Measurements from ENCODE around the gene ERFL.

ERFL gene

GRCh38 chr19:41926028-41926762 lies 2.1 kb downstream of the ERFL start:
- H3K9me3 ChIP-seq (ENCODE audit: insufficient read depth, low read length, severe bottlenecking): no peaks in the 10 kb centered on the region
- peaks cover 6% of the 10 kb centered on the region for H3K79me2 ChIP-seq (ENCODE audit: insufficient read depth, low read length)
- H3K27ac ChIP-seq (ENCODE audit: low read length): no peak overlapping the region
- no peak overlapping the region for H3K4me3 ChIP-seq (ENCODE audit: low read depth in 1 of 2, low read length in 2 of 2)
- no peak overlapping the region for H3K9ac ChIP-seq (ENCODE audit: low read depth, low read length)
- no peak overlapping the region for H2AFZ ChIP-seq (ENCODE audit: low read depth, low read length)
- H3K27me3 ChIP-seq (ENCODE audit: insufficient read depth, low read length, poor library complexity): no peaks in the 10 kb centered on the region
- peaks cover 5% of the 10 kb centered on the region; the same call in 1 of the 2 replicates for H3K36me3 ChIP-seq (ENCODE audit: insufficient read depth, low read length)
- H4K20me1 ChIP-seq (ENCODE audit: insufficient read depth, low read length): peaks cover 9% of the 10 kb centered on the region; the same call in 1 of the 2 replicates
- H3K4me1 ChIP-seq (ENCODE audit: insufficient read depth, low read length): peaks cover 32% of the 10 kb centered on the region
- TF ChIP-seq, protein P1, sequence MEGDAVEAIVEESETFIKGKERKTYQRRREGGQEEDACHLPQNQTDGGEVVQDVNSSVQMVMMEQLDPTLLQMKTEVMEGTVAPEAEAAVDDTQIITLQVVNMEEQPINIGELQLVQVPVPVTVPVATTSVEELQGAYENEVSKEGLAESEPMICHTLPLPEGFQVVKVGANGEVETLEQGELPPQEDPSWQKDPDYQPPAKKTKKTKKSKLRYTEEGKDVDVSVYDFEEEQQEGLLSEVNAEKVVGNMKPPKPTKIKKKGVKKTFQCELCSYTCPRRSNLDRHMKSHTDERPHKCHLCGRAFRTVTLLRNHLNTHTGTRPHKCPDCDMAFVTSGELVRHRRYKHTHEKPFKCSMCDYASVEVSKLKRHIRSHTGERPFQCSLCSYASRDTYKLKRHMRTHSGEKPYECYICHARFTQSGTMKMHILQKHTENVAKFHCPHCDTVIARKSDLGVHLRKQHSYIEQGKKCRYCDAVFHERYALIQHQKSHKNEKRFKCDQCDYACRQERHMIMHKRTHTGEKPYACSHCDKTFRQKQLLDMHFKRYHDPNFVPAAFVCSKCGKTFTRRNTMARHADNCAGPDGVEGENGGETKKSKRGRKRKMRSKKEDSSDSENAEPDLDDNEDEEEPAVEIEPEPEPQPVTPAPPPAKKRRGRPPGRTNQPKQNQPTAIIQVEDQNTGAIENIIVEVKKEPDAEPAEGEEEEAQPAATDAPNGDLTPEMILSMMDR (IDR thresholded peaks at IDR 0.05; ENCODE audit: borderline replicate concordance, extremely low read depth, low read length, poor library complexity, severe bottlenecking): no peak
- no peak for TF ChIP-seq EZH2 (IDR thresholded peaks at IDR 0.05; ENCODE audit: borderline replicate concordance, low read depth, low read length, severe bottlenecking)
- no peak overlapping the region for H3K4me2 ChIP-seq (ENCODE audit: insufficient read depth, low read length)
- DNase-seq (no peak), ATAC-seq (ENCODE audit: insufficient read depth, low read depth) (no peak)

DNA sequence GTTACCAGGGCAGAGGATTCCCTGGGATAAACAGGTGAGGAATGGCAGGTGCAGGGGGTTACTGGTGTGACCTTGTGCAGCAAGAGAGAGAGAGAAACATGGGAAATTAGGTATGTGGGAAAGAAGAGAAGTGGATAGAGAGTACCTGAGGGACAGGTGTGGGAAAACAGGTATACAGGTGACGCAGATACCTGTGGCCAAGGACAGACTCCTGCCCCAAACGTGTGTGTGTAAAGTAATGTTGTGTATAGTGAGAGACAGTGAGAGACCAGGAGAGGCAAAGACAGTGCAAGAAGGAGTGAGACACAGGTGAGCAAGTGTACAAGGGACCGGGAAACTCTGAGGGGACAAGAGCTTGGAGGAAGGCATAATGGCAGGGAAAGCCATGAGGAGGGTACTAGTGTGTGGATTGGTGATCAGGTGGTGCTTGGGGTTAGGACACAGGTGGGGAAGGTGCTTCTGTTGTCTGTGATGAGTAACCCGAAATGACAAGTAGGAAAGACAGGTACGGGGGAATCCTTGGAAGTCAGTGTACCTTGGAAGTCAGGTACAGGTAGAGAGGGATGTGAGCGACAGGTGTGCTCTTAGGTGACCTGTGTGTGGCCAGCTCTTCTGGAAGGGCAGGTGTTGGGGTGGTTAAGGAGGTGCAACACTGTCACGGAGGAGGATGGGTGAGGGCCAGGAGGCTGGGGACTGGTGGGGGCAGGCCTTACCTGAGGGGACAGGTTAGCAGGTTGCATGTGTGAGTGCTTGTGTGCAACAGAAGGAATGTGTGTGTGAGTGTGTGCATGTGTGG lies 2.8 kb downstream of the ERFL start:
- Histone ChIP-seq H4K20me1 (ENCODE audit: insufficient read depth, low read length) (peaks cover 9% of the 10 kb centered on the region; the same call in 1 of the 2 replicates), H3K27ac (ENCODE audit: low read length) (no peak overlapping the region), H3K27me3 (ENCODE audit: insufficient read depth, low read length, poor library complexity) (no peaks in the 10 kb centered on the region), H3K9ac (ENCODE audit: low read depth, low read length) (no peak overlapping the region), H2AFZ (ENCODE audit: low read depth, low read length) (no peak overlapping the region), H3K4me2 (ENCODE audit: insufficient read depth, low read length) (no peak overlapping the region), H3K79me2 (ENCODE audit: insufficient read depth, low read length) (peaks cover 6% of the 10 kb centered on the region), H3K4me1 (ENCODE audit: insufficient read depth, low read length) (peaks cover 32% of the 10 kb centered on the region), H3K4me3 (ENCODE audit: low read depth in 1 of 2, low read length in 2 of 2) (no peak overlapping the region), H3K9me3 (ENCODE audit: insufficient read depth, low read length, severe bottlenecking) (no peaks in the 10 kb centered on the region), H3K36me3 (ENCODE audit: insufficient read depth, low read length) (peaks cover 4% of the 10 kb centered on the region; the same call in 1 of the 2 replicates)
- TF ChIP-seq EZH2 (IDR thresholded peaks at IDR 0.05; ENCODE audit: borderline replicate concordance, low read depth, low read length, severe bottlenecking): no peak
- TF ChIP-seq, protein P1 (IDR thresholded peaks at IDR 0.05; ENCODE audit: borderline replicate concordance, extremely low read depth, low read length, poor library complexity, severe bottlenecking): no peak
- ATAC-seq (ENCODE audit: insufficient read depth, low read depth) (no peak), DNase-seq (no peak)

DNA sequence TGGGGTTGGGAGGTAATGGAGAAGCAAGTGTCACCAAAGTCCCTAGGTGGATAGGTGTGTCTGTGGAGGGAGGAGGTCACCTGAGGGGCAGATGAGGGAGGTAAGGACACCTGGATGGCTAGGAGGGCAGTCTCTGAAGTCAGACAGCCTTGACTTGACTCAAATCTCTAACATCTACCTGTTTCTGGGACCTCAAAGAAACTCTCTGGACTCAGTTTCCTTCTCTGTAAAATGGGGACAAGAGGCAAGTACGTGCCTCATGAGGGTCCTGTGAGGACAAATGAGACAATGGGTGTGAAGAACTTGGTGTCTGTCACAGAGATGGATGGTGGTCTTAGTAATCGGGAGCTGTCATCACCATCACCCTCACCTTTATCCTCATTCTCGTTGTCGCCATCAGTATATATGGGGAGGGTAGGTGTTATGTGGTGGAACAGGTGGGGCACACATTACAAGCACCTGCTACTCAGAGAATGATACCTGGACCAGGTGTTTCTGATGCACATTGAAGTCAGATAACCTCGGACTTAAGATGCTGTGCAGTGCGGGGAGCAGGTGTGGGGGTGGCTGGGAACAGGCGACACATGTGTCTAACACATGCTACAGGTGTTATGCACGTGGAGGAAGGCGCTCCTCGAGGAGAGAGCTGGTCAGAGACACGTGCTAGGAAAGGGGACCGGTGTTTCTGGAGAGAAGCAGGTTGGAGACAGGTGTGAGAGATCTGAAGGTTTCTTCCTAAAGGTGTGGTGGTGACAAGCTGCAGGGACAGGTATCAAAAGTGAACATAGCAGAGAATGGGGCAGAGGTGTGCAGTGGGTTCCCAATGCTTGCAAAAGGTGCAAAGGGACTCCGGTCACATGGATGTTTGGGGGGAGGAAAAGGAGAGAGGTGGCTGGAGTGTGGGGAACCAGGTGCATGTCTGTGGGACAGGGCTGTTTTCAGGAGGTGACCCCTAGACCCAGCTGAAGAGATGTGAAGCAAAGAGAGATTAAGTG lies 3.8 kb downstream of the ERFL start:
- Histone ChIP-seq H2AFZ (ENCODE audit: low read depth, low read length) (no peak overlapping the region), H3K4me2 (ENCODE audit: insufficient read depth, low read length) (no peak overlapping the region), H3K4me1 (ENCODE audit: insufficient read depth, low read length) (peaks cover 22% of the 10 kb centered on the region), H3K27ac (ENCODE audit: low read length) (no peak overlapping the region), H3K9ac (ENCODE audit: low read depth, low read length) (no peak overlapping the region), H3K36me3 (ENCODE audit: insufficient read depth, low read length) (no peaks in the 10 kb centered on the region; the same call in 1 of the 2 replicates), H3K9me3 (ENCODE audit: insufficient read depth, low read length, severe bottlenecking) (no peaks in the 10 kb centered on the region), H3K27me3 (ENCODE audit: insufficient read depth, low read length, poor library complexity) (no peaks in the 10 kb centered on the region), H4K20me1 (ENCODE audit: insufficient read depth, low read length) (peaks cover 13% of the 10 kb centered on the region; the same call in 1 of the 2 replicates), H3K79me2 (ENCODE audit: insufficient read depth, low read length) (peaks cover 6% of the 10 kb centered on the region), H3K4me3 (ENCODE audit: low read depth in 1 of 2, low read length in 2 of 2) (no peak overlapping the region)
- ATAC-seq (ENCODE audit: insufficient read depth, low read depth): no peak
- TF ChIP-seq EZH2 (IDR thresholded peaks at IDR 0.05; ENCODE audit: borderline replicate concordance, low read depth, low read length, severe bottlenecking): no peak
- DNase-seq: no peak
